Measurements from ENCODE around the gene PSMD13.

- no peak for TF ChIP-seq CTCF (IDR thresholded peaks at IDR 0.05; ENCODE audit: insufficient read depth, low read depth, low read length)
- no peak for TF ChIP-seq EZH2 (IDR thresholded peaks at IDR 0.05; ENCODE audit: insufficient read depth, low read length)
Measured at GRCh38 chr11:223026-223789, 13.6 kb upstream of the PSMD13 start.
